ENCODE data around the gene CCDC14. TPM values are rescaled to one million over a fixed set of nuclear protein-coding genes. Genes with fewer than 3 reads are reported as not detected.

Gene CCDC14
- polyA plus RNA-seq, 1 donor (not counting 4 experiments of a cell fraction or from before 2014, with no cell fraction given) = 50.5 TPM

GRCh38 chr3:123986427-123986826 lies 25.4 kb upstream of the CCDC14 start:
- no peaks in the 10 kb centered on the region for H3K36me3 ChIP-seq (ENCODE audit: control insufficient read depth in 2 of 2, extremely low read depth in 1 of 2, insufficient read depth in 2 of 2, low read length in 2 of 2)
- no peak overlapping the region for H3K27ac ChIP-seq (ENCODE audit: control insufficient read depth, insufficient read depth, low read length)
- H4K20me1 ChIP-seq (ENCODE audit: control insufficient read depth, extremely low read depth, insufficient read depth, low read length) = no peaks in the 10 kb centered on the region
- H3K4me3 ChIP-seq (ENCODE audit: control insufficient read depth in 2 of 3, extremely low read depth in 1 of 3, insufficient read depth in 2 of 3, low read depth in 1 of 3, low read length in 3 of 3) = no peak overlapping the region
- H3K79me2 ChIP-seq (ENCODE audit: control insufficient read depth, insufficient read depth, low read length) = no peaks in the 10 kb centered on the region
- H3K9ac ChIP-seq (ENCODE audit: control insufficient read depth, extremely low read depth, insufficient read depth, low read length) = no peak overlapping the region
- H3K9me1 ChIP-seq (ENCODE audit: control insufficient read depth, extremely low read depth, insufficient read depth, low read length) = no peaks in the 10 kb centered on the region
- FAIRE-seq (no peak), DNase-seq (ENCODE audit: low read depth, low spot score) (no peak)
- dilution Hi-C loops (cut with MboI; ENCODE audit: extremely low pct_ligation_motif_present, low sequenced_read_pairs) = no loop called here
- peaks cover 45% of the 10 kb centered on the region for H3K27me3 ChIP-seq (ENCODE audit: control insufficient read depth, extremely low read depth, insufficient read depth, low read length)
- no peaks in the 10 kb centered on the region for H3K9me3 ChIP-seq (ENCODE audit: control insufficient read depth, low read depth, low read length)
- no peak for TF ChIP-seq CTCF (optimal IDR thresholded peaks at IDR 0.05 in 1 of 3, IDR thresholded peaks at IDR 0.05 in 1 of 3, conservative IDR thresholded peaks at IDR 0.05 in 1 of 3; ENCODE audit: extremely low read depth in 1 of 3, insufficient read depth in 2 of 3, low read length in 3 of 3)
- no peak for TF ChIP-seq EZH2 (IDR thresholded peaks at IDR 0.05; ENCODE audit: low read length)
- no peak overlapping the region for H2AFZ ChIP-seq (ENCODE audit: control insufficient read depth, low read length)
- H3K4me1 ChIP-seq (ENCODE audit: control insufficient read depth, extremely low read depth, insufficient read depth, low read length) = no peaks in the 10 kb centered on the region
- no peak overlapping the region for H3K4me2 ChIP-seq (ENCODE audit: control insufficient read depth, extremely low read depth, insufficient read depth, low read depth, low read length)

- dilution Hi-C loops (cut with MboI; ENCODE audit: extremely low pct_ligation_motif_present, low sequenced_read_pairs) = no loop called here
- no peak overlapping the region for H3K4me3 ChIP-seq (ENCODE audit: control insufficient read depth in 2 of 3, extremely low read depth in 1 of 3, insufficient read depth in 2 of 3, low read depth in 1 of 3, low read length in 3 of 3)
- H3K9me1 ChIP-seq (ENCODE audit: control insufficient read depth, extremely low read depth, insufficient read depth, low read length) = no peaks in the 10 kb centered on the region
- H3K4me2 ChIP-seq (ENCODE audit: control insufficient read depth, extremely low read depth, insufficient read depth, low read depth, low read length) = no peak overlapping the region
- H4K20me1 ChIP-seq (ENCODE audit: control insufficient read depth, extremely low read depth, insufficient read depth, low read length) = no peaks in the 10 kb centered on the region
- H3K9ac ChIP-seq (ENCODE audit: control insufficient read depth, extremely low read depth, insufficient read depth, low read length) = no peak overlapping the region
- TF ChIP-seq CTCF (optimal IDR thresholded peaks at IDR 0.05 in 1 of 3, IDR thresholded peaks at IDR 0.05 in 1 of 3, conservative IDR thresholded peaks at IDR 0.05 in 1 of 3; ENCODE audit: extremely low read depth in 1 of 3, insufficient read depth in 2 of 3, low read length in 3 of 3) (no peak), EZH2 (IDR thresholded peaks at IDR 0.05; ENCODE audit: low read length) (no peak)
- H3K27ac ChIP-seq (ENCODE audit: control insufficient read depth, insufficient read depth, low read length) = no peak overlapping the region
- no peak overlapping the region for H2AFZ ChIP-seq (ENCODE audit: control insufficient read depth, low read length)
- FAIRE-seq (no peak), DNase-seq (ENCODE audit: low read depth, low spot score) (no peak)
- no peaks in the 10 kb centered on the region for H3K79me2 ChIP-seq (ENCODE audit: control insufficient read depth, insufficient read depth, low read length)
- no peaks in the 10 kb centered on the region for H3K4me1 ChIP-seq (ENCODE audit: control insufficient read depth, extremely low read depth, insufficient read depth, low read length)
- no peaks in the 10 kb centered on the region for H3K36me3 ChIP-seq (ENCODE audit: control insufficient read depth in 2 of 2, extremely low read depth in 1 of 2, insufficient read depth in 2 of 2, low read length in 2 of 2)
- H3K9me3 ChIP-seq (ENCODE audit: control insufficient read depth, low read depth, low read length) = no peaks in the 10 kb centered on the region
- H3K27me3 ChIP-seq (ENCODE audit: control insufficient read depth, extremely low read depth, insufficient read depth, low read length) = peaks cover 42% of the 10 kb centered on the region
Measured at GRCh38 chr3:123984957-123985356, 23.9 kb upstream of the CCDC14 start.
